IPS DF 4.7 (cell line): ENCODE data around the gene CLDN5.

Experiments
- DNase-seq: peaks from one replicate; pipeline ENCODE4 v3.0.0-alpha.2; 2013; ENCODE audit warnings: low spot score; ENCODE audit errors: extremely low read depth

The CLDN5 gene, protein sequence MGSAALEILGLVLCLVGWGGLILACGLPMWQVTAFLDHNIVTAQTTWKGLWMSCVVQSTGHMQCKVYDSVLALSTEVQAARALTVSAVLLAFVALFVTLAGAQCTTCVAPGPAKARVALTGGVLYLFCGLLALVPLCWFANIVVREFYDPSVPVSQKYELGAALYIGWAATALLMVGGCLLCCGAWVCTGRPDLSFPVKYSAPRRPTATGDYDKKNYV

DNA sequence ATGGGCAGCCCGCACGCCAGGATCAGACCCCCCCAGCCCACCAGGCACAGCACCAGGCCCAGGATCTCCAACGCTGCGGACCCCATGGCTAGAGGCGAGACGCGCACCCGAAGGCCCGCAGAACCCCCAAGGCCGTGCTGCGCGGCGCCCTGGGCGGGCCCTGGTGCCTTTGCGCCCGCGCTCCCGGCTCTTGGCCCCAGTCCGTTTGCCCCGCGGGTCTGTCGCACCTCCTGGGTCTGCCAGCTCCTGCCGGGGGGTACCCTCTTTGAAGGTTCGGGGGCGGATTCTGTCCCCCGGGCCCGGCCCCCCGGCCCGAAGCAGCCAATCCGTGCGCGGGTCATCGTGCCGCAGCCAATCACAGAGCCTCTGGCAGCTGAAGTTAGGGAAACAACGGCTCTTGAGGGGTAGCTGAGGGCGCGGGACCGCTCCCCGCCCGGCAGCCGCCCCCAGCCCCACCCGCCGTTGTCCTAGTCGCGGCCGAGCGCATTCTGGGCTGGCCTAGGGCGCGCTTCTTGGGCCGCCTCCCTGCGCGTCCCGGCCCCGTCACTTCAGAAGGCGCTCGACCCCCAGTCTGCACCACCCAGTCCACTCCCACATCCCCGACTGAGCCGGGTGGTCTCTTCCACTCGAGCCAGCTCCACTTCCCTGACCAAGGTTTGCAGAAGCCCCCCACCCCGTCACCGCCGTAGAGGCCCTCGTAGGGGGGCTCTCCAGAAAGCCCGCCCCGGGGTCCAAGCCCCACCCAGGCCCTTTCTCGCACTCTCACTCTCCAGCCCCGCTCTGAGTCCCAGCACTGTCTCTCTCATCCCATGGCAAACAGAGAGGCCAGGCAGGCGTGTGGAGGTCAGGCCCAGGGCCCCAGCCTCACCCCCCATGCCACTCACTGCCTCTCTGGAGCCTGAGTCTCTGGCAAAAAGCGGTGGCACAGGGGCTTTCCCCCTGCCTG lies at the start of gene CLDN5:
TSS of gene CLDN5 (minus strand) at position 241 of the 946 bp plus-strand sequence. CDS start at position 86, 155 bp downstream.
- DNase-seq = no peak

DNA sequence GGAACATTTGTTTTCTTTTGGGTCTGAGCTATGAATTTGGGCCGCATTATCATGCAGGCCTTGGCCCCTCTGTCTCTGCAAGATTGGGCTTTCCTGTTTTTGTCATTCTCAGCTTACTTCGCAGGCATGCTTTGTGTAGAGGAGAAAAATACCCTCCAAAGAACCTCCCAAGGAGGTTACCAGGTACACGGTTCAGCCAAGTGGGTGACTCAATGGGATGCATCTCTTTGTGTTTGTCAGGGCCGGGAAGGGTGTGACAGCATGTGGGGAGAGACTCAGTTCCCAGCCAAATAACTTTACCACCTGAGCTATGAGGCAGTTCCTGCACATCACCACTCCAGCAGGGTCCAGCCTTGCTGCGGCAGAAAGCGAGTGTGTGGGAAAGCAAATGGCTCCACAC lies 47.8 kb upstream of the CLDN5 start:
- DNase-seq = no peak

DNA sequence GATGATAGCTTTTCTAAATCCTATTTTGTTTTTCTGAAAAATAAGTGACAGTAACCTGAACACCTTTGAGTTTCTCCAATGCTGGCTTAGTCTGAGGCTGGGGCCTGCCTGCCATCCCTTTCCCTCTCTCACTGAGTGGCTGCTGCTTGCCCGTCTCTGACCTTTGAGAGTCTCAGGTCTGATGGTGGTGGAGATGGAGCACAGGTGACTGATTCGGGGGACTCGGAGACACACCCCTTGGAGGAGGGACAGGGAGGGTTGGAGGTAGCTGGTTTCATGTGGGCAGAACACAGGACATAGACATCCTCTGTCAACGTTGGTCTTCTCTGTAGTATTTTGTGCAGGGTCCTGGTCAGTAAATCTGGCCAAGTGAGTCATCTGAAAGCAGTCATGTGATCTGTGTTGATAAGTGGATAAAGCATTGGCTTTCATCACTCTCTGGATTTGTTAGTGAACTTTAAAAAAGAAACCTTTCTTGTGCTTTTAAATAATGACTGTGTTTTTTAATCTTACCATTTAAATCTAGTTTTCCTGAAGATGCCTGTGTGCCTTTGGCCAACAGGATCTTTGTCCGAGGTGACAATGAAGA lies 47.1 kb upstream of the CLDN5 start:
- no peak for DNase-seq

DNA sequence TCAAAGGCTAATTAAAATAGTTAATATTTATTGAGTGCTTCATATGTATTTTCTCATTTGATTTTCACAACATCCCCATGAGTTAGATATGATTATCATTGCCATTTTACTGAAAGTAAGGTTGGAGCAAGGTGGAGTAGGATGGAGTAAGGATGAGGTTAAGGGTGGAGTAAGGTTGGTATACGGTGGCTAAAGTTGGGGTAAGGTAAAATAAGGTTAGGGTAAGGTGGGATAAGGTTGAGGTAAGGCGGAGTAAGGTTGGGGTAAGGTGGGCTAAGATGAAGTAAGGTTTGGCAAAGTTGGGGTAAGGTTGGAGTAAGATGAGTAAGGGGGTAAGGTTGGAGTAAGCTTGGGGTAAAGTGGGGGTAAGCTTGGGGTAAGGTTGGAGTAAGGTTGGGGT lies 45.8 kb upstream of the CLDN5 start:
- DNase-seq = no peak

DNA sequence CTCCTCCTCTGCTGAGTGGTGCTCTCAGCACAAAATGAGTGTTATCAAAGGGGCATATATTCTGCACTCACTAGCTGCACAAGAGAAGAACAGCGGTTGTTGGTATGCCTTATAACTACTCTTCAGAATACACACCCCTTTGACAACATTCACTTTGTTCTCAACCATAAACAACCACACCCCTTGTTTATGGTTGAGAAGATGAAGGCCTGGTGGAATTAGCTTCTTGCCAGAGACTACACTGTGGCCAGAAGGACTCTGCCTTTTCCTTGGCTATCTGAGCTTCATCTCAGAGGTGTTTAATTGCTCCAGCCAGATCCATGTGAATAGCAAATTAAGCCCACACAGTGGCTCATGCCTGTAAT lies 45.0 kb upstream of the CLDN5 start:
- DNase-seq = no peak

DNA sequence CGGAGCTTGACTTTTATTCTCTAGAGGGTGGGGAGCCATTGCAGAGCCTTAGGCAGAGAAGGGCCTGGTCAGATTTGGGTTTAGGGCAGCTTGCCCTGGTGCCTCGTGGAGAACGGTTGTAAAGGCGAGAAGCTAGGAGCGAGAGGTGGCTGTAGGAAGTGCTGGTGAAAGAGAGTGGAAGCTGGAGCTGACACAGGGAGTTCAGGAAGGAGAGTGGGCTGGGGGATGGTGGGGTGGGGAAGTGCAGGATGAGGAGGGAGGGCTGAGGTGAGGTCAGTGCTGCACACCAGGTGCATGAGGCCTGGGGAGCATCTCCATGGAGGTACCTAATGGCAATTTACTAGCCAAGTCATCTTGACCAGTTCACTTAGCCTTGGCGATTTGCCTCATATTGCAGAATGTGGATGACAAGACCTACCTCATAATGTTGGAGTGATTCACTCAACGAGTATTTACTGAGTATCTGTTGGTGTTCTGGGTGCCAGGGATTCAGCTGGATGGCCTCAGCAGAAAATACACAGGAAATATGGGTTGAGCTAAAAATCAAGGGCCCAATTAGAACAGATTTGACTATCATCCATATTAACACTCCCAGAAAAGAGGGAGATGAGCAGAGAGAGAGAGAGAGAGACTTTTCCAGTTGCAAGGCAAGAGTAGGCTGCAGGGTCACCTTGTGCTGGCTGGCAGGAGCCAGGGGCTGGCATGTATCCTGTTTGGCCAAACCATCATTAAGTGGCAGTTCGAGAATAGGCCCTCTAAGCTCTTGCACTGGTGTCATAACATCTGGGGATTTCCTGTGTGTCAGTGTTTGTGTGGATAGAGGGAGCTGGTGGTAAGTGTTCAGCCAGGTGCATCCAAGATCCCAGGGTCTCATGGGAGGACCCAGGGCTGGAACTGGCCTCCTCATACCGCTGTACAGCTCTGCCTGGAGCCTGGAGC lies 44.4 kb upstream of the CLDN5 start:
- no peak for DNase-seq

DNA sequence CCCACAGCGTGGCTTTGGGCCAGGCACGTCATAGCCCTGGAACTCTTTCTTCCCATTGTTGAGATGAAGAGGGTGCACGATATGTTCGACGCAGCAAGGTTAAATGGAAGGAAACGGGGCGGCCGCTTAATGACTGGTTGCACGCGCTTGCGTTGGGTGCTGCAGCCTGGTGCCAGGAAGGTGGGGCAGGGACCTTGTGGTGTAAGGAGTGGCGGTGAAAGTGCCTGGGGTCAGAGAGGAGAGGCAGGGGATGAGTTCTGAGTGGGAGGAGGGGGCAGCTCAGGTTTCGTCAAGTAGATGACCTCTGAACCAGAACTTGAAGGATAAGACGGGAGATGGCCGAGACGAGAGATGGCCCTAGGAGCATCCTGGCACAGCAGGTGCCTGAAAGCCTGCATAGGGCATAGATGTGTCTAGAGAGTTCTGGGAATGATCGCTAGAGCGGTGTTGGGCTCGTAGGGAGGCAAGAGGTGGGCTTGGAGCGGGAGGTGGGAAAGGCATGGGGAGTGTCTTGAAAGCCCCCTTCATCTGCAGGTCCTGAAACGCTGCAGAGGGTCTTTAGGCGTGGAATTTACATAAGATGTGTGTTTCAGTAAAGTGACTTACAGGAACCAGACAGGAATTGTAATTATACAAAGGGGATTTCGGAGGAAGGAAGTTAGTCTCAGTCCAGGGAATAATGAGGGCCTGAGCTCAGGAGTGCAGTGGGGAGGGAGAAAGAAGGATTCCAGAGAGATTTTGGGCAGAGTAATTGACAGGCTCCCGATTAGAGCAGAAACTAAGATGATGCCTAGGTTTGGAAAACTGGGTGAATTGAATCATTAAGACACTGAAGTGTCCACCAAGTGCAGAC lies 43.2 kb upstream of the CLDN5 start:
- no peak for DNase-seq

DNA sequence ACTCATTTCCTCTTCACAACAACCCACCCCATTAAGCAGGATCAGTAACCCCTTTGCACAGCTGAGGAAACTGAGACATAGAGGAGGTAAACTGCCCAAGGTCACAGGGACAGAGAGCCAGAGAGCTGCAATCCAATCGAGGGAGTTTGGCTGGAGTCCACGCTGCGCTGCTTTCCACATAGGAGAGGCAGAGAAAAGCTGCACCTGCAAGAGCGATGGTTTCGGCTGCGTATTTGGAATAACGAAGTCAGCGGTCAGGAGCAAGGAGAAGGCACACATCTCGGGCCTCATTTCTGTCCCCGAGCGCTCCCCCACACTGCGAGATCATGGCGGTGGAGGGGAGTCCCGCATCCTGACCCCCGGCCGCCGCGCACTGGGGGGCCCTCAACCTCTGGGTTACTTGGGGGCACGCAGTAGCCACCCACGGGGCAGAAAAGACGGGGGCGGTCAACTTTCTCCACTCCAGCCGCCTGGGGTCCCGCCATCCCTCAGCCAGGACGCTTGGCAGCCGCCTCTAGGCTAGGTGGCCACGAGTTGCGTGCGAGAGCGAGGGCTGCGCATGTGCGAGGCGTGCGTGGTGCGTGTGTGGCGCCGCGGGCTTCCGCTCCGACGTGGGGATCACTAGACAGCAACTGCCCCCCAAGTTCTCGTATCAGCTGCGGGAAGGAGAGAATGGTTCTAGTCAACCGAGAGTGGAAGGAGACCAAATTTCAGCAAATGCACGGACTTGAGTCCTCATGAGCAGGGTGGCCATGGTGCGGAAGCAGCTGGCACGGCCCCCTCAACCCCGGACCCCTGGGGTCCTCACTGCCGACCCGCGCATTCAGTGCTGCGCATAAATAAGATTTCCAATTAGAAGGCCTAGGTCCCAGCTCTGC lies 42.3 kb upstream of the CLDN5 start:
- no peak for DNase-seq

DNA sequence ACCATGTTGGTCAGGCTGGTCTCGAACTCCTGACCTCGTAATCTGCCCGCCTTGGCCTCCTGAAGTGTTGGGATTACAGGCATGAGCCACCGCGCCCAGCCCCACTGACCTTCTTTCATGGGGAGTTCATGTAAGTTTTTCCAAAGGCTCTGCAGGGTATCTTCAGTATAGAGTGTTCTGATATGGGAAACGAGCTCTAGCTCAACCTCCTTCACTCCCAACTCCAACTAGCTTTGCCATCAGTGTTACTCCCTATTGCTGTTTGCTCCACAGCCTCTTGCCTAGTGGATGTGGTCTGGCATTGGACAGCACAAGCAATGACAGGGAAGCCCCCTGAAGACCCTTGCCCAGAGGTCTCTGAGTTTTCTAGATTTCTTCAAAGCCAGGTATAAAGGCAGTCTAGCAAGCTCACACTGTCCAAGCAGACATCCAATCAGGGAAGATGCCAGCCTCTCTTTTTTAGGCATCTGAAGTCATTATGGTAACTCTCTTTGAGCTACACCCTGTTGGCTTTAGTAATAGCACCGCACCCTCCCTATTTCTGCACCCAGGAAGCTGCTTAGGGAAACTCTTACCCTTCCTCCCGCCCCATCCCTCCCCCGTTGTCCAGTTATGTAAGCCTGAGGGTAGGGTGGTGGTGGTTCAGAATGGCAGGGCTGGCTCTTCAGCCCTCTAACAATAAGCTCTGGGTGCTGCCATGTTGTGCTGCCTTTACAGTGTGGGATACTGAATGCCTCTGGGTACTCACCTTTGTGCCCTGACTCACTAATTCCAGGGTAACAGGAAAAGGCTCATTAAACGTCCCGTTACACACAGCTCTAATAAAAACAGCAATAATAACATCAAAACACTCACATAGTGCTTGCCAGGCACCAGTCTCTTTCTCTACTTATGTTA lies 41.4 kb upstream of the CLDN5 start:
- DNase-seq = no peak

DNA sequence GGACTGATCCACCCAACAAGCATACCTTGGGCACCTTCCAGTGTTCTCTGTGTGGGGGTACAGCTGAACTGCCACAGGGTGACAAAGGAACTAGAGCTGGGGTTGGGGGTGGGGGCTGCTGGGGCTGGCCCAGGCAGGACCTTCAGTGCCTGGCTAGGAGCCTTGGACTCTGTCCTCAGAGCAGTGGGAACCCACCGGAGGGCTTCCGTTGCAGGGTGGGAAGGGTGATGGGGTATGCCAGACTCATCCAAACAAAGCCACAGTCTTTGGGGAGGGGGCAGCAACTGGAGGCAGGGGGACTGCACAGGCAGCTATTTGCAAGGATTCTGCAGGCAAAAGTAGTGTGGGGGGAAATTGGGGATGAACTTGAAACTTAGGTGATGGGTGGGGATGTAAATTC lies 35.7 kb upstream of the CLDN5 start:
- no peak for DNase-seq

DNA sequence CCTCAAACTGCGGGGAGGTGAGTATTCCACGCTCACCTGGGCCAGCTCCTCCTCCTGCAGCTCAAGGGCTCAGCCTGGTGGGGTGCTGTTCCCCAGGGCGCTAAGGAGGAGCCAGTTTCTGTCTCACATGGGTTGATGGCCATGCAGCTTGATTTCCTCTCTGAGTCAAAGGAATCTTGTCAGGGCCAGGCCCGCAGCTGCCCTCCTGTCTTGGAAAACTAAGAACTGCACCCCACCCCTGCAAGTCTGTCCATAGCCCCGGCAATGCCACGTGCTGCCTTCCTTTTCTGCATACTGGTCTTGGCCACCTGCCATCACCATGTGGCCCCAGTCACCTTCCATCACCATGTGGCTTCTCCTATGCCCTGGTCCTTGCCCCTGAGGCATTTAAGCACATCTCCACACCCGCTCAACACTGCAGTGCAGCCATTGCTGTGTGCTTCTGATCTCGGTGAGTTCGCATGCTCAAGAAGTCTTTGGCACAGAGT lies 35.2 kb upstream of the CLDN5 start:
- no peak for DNase-seq

DNA sequence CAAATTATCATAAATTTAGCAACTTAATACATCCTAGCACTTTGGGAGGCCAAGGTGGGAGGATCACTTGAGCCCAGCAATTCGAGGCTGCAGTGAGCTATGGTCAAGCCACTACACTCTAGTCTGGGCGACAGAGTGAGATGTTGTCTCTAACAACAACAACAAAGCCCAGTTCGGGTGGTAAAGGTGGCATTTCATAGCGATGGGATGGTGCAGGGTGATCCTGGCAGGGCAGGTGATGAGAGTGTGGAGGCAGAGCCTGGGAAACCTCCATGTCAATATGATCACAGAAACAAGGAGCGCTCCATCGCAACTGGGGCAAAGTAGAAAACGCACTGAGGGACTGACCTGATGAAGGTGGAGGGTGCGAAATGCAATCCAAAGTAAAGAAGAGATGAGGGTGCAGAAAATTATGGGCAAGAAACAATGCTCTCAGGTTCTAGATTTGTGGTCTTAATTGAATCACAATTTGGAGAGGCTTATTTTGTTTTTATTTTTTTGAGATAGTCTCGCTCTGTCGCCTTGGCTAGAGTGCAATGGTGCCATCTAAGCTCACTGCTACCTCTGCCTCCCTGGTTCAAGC lies 32.8 kb upstream of the CLDN5 start:
- no peak for DNase-seq

DNA sequence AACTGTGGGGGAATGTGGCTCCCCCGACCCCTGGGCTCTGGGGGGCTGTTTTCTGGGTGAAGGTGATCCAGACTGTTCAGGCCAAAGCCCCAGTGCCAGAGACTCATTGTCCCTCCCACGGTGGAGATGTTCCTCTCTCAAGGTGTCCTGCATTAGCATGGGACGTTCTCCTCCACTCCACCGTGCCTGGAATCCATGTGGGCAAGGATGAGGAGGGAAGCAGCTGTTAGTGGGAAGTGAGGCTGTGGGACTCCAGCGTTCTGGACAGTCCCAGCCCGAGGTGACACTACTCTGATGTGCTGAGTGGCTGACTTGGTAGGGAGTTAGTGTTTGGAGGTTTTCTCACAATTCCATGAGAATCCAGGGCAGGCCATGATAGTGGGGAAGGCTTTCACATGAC lies 31.4 kb upstream of the CLDN5 start:
- DNase-seq = no peak

DNA sequence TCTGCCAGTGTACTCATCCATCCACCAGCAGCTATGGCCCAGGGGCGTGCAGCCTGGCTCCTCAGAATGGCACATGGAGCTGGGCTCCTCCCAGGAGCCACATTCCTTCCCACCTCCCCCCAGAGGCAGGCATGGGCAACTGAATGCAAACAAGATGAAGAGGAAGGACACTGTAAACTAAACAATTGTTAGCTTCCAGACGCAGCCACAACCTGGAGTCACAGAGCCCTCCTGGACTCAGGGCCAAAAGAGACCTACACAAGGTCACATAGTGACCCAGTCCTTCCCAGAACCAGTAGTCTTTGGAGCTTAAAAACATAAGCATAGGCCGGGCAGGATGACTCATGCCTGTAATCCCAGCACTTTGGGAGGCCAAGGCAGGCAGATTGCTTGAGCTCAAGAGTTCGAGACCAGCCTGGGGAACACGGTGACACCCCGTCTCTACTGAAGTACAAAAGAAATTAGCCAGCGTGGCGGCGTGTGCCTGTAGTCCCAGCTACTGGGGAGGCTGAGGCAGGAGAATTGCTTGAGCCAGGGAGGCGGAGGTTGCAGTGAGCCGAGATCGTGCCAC lies 30.7 kb upstream of the CLDN5 start:
- DNase-seq = peak; percentile 38

DNA sequence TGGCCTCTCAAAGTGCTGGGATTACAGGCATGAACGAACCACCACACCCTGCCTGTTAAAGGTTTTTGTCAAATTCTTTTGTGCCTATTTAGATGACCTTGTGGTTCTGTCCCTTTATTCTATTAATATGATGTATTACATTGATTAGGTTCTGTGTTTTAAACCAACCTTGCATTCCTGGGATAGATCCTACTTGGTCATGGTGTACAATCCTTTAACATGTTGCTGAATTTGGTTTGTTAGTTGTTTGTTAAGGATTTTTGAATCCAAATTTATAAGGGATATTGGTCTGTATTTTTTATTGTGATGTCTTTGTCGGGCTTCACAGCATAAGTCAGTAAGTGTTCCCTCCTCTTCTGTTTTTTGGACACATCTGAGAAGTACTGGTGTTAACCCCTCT lies 29.0 kb upstream of the CLDN5 start:
- DNase-seq = no peak

DNA sequence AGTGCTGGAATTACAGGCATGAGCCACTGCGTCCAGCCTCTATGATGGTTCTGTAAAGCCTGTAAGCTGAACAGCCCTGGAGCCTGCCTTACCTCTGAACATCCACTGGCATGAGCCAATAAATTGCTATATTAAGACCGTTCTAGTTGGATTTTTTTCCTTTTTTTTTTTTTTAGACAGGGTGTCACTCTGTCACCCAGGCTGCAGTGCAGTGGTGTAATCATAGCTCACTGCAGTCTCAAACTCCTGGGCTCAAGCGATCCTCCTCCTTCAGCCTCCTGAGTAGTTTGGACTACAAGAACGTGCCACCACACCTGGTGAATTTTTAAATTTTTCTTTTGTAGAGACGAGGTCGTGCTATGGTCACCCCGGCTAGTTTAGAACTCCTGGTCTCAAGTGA lies 26.2 kb upstream of the CLDN5 start:
- DNase-seq = no peak

DNA sequence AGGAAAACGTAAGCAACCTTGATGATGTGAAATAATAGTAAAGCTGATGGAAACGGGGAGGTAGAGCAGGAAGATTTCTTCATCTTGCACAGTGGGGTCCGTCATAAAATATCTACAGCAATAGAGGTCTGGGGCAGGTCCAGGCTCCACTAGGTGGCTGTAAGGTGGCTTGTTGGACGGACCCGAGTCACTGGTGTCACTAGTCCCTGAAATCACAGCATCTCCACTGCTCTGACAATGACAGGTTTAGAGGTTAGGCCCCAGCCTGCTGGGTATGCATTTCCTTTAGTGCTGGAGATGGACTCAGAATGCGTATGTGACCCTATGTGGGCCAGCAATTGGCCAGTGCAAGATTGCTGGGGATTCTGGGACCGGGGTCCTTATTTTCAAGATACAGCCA lies 25.2 kb upstream of the CLDN5 start:
- DNase-seq = no peak

DNA sequence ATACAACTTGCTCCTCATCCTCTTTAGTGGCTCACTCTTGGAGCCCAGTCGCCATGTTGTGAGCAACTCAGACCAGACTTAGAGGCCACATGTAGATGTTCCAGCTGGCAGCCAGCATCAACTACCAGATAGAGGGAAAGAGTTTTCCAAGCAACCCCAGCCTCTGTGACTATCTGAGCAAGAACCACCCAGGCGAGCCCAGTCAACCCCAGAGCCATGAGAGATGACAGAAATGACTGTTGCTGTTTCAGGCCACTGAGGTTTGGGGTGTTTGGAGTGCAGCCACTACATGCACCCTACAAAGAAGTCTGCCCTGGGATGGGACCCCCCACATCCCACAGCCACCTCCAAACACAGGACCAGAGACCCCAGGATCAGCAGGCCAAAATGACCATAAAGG lies 24.8 kb upstream of the CLDN5 start:
- no peak for DNase-seq
